ENCODE measurements around the gene TFR2.

- TF ChIP-seq CTCF (conservative IDR thresholded peaks at IDR 0.05) (no peak), EZH2 (IDR thresholded peaks at IDR 0.05; ENCODE audit: low read depth) (no peak)
Observed at GRCh38 chr7:100577103-100577502, 64.2 kb downstream of the TFR2 start.
